ENCODE measurements around the gene OTULIN.

GRCh38 chr5:14627270-14627669 lies 37.2 kb upstream of the OTULIN start:
- TF ChIP-seq CTCF (IDR thresholded peaks at IDR 0.05) (no peak), EP300 (IDR thresholded peaks at IDR 0.05) (no peak), POLR2A (IDR thresholded peaks at IDR 0.05) (no peak)

All from tibial nerve (tissue), 4 donors.